Stomach (tissue), 9 donors: ENCODE results near the gene ARID4B. TPM values are rescaled to one million over a fixed set of nuclear protein-coding genes. Genes with fewer than 3 reads are reported as not detected.
"Not testable (repeated sequence)": the region's sequence is repeated elsewhere in the genome, so short reads cannot be mapped to it uniquely, and the experiment has no call there.

Source experiments
- DNase-seq, 2 donors: peaks; one replicate each; pipeline versions ENCODE4 v3.0.0 to v3.0.0-alpha.2; 2013 to 2019
- H3K27ac ChIP-seq, 5 donors: fragments of 200-600 bp in 4 of 5; sonication (generic) in 4 of 5; one replicate each; pipeline ENCODE4 v1.5.1; 2013 to 2019; ENCODE audit warnings: mild to moderate bottlenecking in 1 of 5, moderate library complexity in 1 of 5
- H3K27me3 ChIP-seq, 3 donors: fragments of 200-600 bp; sonication (generic); one replicate each; pipeline ENCODE4 v1.5.1; 2017 to 2019; ENCODE audit warnings: mixed run types in 1 of 3
- H3K36me3 ChIP-seq, 4 donors: fragments of 200-600 bp; sonication (generic); 1 replicate in 3 of 4; 2 replicates in 1 of 4; pipeline ENCODE4 v1.5.1; 2016 to 2019
- H3K4me1 ChIP-seq, 4 donors: fragments of 200-600 bp; sonication (generic); one replicate each; pipeline ENCODE4 v1.5.1; 2016 to 2019
- H3K4me3 ChIP-seq, 4 donors: fragments of 200-600 bp; sonication (generic) in 3 of 4; one replicate each; pipeline ENCODE4 v1.5.1; 2016 to 2019; ENCODE audit warnings: mild to moderate bottlenecking in 1 of 4
- H3K9me3 ChIP-seq, 4 donors: fragments of 200-600 bp; sonication (generic); one replicate each; pipeline ENCODE4 v1.5.1; 2016 to 2019
- EP300 ChIP-seq: sonication (generic); formaldehyde crosslinking; IDR thresholded peaks from one replicate; pipeline ENCODE4 v1.6.1; 2017; ENCODE audit warnings: antibody characterized with exemption
- POLR2A ChIP-seq, 4 donors: fragments of 450-650 bp; IDR thresholded peaks; one replicate each; pipeline ENCODE4 v1.6.1; 2016; ENCODE audit warnings: antibody characterized with exemption in 4 of 4, control low read depth in 2 of 4, mild to moderate bottlenecking in 1 of 4, moderate library complexity in 1 of 4
- POLR2AphosphoS5 ChIP-seq, 3 donors: sonication (generic); formaldehyde crosslinking; IDR thresholded peaks; one replicate each; pipeline ENCODE4 v1.6.1; 2016; ENCODE audit warnings: antibody characterized with exemption in 3 of 3
- WGBS, 5 donors: extraction: QIAGEN DNeasy Blood & Tissue Kit in 3 of 5; methylation state at CpG; one replicate each; pipeline versions ENCODE4 v1.1.5 to v1.1.7; 2013 to 2018; 5-methylcytosine and 5-hydroxymethylcytosine counted together
- intact Hi-C: fragments of 100-400 bp; cut with DNase I; formaldehyde crosslinking; loops from one replicate; pipeline ENCODE4 v1.15.1; 2023; ENCODE audit warnings: low total_unique reads
- polyA plus RNA-seq, 3 donors: library from polyadenylated mRNA; stranded (reverse); fragments of 200-250 nt; gene quantifications; one replicate each; pipeline ENCODE4 v1.2.3, GENCODE V29; 2013
- total RNA-seq, 5 donors: library from RNA; depleted of rRNA; stranded (reverse); fragments of >200 nt; gene quantifications; one replicate each; pipeline versions ENCODE4 v1.1.0 to v1.2.3, GENCODE V29; 2014 to 2016
- TF ChIP-seq, protein P1 (sequence below), 7 experiments: fragments of 450-650 bp in 4 of 7; fragments of 200-600 bp in 3 of 7; sonication (generic) in 3 of 7; IDR thresholded peaks; one replicate each; pipeline ENCODE4 v1.5.1; 2016 to 2019; ENCODE audit warnings: antibody characterized with exemption in 7 of 7, control low read depth in 2 of 7, mild to moderate bottlenecking in 1 of 7
- donor health status: healthy with polysubstance abuse.
- donor health status: Bipolar disorder and iron deficiency.
- donor health status: healthy.

Gene ARID4B
- total and polyA plus RNA-seq, 8 donors: 9.5 to 102 (median 30.5) TPM

- no peak for TF ChIP-seq EP300
- TF ChIP-seq, protein P1, sequence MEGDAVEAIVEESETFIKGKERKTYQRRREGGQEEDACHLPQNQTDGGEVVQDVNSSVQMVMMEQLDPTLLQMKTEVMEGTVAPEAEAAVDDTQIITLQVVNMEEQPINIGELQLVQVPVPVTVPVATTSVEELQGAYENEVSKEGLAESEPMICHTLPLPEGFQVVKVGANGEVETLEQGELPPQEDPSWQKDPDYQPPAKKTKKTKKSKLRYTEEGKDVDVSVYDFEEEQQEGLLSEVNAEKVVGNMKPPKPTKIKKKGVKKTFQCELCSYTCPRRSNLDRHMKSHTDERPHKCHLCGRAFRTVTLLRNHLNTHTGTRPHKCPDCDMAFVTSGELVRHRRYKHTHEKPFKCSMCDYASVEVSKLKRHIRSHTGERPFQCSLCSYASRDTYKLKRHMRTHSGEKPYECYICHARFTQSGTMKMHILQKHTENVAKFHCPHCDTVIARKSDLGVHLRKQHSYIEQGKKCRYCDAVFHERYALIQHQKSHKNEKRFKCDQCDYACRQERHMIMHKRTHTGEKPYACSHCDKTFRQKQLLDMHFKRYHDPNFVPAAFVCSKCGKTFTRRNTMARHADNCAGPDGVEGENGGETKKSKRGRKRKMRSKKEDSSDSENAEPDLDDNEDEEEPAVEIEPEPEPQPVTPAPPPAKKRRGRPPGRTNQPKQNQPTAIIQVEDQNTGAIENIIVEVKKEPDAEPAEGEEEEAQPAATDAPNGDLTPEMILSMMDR (IDR thresholded peaks at IDR 0.05): no peak
- no peak for TF ChIP-seq POLR2AphosphoS5 (IDR thresholded peaks at IDR 0.05)
- 21 to 46% (median 29%) methylated on average over 3 of the region's 3 CpGs for WGBS, 5 donors
- intact Hi-C loops: no loop called here
- DNase-seq: peak in 1 of 2 donors; percentile 52
- Histone ChIP-seq H3K36me3 (no peaks in the 10 kb centered on the region), H3K4me1 (peaks cover 36 to 91% (median 65%) of the 10 kb centered on the region in 4 donors), H3K4me3 (no peak overlapping the region), H3K9me3 (no peaks in the 10 kb centered on the region), H3K27ac (peak overlapping the region in 1 of 5 donors; percentile 19), H3K27me3 (no peaks in the 10 kb centered on the region)
Measured at GRCh38 chr1:235275223-235275622, 52.8 kb downstream of the ARID4B start.

DNA sequence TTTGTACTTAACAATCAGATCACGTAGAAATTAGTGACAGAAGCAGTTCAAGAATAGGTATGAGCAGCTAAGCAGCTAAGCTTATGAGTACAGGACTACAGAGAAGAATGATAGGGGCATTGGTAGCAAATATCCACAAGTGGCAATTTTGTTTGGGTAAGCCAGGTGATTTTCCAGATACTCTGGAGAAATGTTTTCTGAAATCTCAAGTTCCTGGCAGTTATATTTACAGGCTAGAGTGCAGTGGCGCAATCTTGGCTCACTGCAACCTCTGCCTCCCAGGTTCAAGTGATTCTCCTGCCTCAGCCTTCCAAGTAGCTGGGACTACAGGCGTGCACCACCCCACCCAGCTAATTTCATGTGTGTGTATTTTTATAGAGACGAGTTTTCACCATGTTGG lies 55.1 kb downstream of the ARID4B start:
- no peak for DNase-seq
- WGBS, 5 donors: 61 to 79% (median 68%) methylated on average over 4 of the region's 4 CpGs
- no peak overlapping the region for H3K27ac ChIP-seq
- TF ChIP-seq, protein P1 (IDR thresholded peaks at IDR 0.05): no peak
- TF ChIP-seq EP300: no peak
- no peak for TF ChIP-seq POLR2A (IDR thresholded peaks at IDR 0.05)
- TF ChIP-seq POLR2AphosphoS5 (IDR thresholded peaks at IDR 0.05): no peak
- H3K9me3 ChIP-seq: no peaks in the 10 kb centered on the region
- no peaks in the 10 kb centered on the region for H3K36me3 ChIP-seq
- H3K4me1 ChIP-seq: peaks cover 21 to 79% (median 51%) of the 10 kb centered on the region in 4 donors
- H3K27me3 ChIP-seq: no peaks in the 10 kb centered on the region
- intact Hi-C loops: no loop called here
- H3K4me3 ChIP-seq: no peak overlapping the region

DNA sequence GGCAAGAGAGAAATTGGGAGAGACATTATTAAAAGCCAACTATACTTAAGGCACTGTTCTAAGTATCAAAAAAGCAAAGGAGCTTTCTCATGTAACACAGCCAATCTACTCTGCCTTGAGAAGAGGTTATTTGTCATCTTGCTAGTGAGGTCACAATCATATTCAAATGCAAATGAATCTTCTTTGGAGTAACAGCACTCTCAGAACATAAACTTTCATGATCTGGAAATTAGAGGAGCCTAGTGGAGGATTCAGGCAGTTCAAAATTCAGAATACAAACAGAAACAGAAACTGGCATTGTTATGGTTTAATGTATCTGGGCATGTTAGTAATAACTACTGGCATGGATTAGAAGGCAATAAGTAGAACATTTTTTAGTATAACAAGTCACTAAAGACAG lies 57.4 kb downstream of the ARID4B start:
- no peaks in the 10 kb centered on the region for H3K9me3 ChIP-seq
- no peak overlapping the region for H3K4me3 ChIP-seq
- peaks cover 23 to 75% (median 48%) of the 10 kb centered on the region in 4 donors for H3K4me1 ChIP-seq
- H3K36me3 ChIP-seq: no peaks in the 10 kb centered on the region
- intact Hi-C loops: no loop called here
- TF ChIP-seq, protein P1 (IDR thresholded peaks at IDR 0.05): no peak
- TF ChIP-seq POLR2A (IDR thresholded peaks at IDR 0.05) (no peak), EP300 (no peak), POLR2AphosphoS5 (IDR thresholded peaks at IDR 0.05) (no peak)
- DNase-seq: no peak
- H3K27ac ChIP-seq: peak overlapping the region in 3 of 5 donors; percentile 38 to 55 (median 40)
- no peaks in the 10 kb centered on the region for H3K27me3 ChIP-seq

DNA sequence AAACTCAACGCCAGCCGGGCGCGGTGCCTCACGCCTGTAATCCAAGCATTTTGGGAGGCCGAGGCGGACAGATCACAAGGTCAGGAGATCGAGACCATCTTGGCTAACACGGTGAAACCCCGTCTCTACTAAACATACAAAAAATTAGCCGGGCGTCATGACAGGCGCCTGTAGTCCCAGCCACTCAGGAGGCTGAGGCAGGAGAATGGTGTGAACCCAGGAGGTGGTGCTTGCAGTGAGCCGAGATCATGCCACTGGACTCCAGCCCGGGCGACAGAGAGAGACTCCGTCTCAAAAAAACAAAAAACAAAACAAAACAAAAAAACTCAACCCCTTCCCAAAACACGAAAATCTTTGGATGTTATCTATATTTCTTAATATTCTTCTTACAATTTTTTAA lies 58.0 kb downstream of the ARID4B start:
- Histone ChIP-seq H3K27ac (peak overlapping the region in 3 of 5 donors; percentile 38 to 55 (median 40)), H3K4me1 (peaks cover 16 to 75% (median 48%) of the 10 kb centered on the region in 4 donors), H3K4me3 (peak overlapping the region in 1 of 4 donors; percentile 13)
- H3K9me3 ChIP-seq, H3K27me3 ChIP-seq, H3K36me3 ChIP-seq, DNase-seq, intact Hi-C loops: not testable (repeated sequence)
- 82 to 90% (median 86%) methylated on average over 18 of the region's 18 CpGs for WGBS, 5 donors

- Histone ChIP-seq H3K4me3 (no peak overlapping the region), H3K4me1 (peaks cover 16 to 74% (median 43%) of the 10 kb centered on the region in 4 donors), H3K9me3 (no peaks in the 10 kb centered on the region), H3K27ac (no peak overlapping the region), H3K36me3 (no peaks in the 10 kb centered on the region), H3K27me3 (no peaks in the 10 kb centered on the region)
- WGBS, 5 donors: 94 to 97% (median 95%) methylated on average over 11 of the region's 11 CpGs
- TF ChIP-seq, protein P1 (IDR thresholded peaks at IDR 0.05): no peak
- TF ChIP-seq EP300 (no peak), POLR2A (IDR thresholded peaks at IDR 0.05) (no peak), POLR2AphosphoS5 (IDR thresholded peaks at IDR 0.05) (no peak)
- intact Hi-C loops: no loop called here
- no peak for DNase-seq
Measured at GRCh38 chr1:235268379-235269125, 59.4 kb downstream of the ARID4B start.
